BJ (cell line): ENCODE data around the gene NIT1. TPM values are rescaled to one million over a fixed set of nuclear protein-coding genes. Genes with fewer than 3 reads are reported as not detected.

Experiments used
- CTCF ChIA-PET: fragments of 350-600 bp; formaldehyde crosslinking; extraction: SDS; loops from one replicate; lab custom pipeline; 2021; ENCODE audit warnings: antibody characterized with exemption, inconsistent platforms; lab: Yijun Ruan, JAX
- POLR2A ChIA-PET: fragments of 300-600 bp; sonication (Branson Sonifier 250); formaldehyde crosslinking; extraction: SDS; loops from one replicate; lab custom pipeline; 2021; ENCODE audit warnings: antibody characterized with exemption; lab: Charles Lee
- DNase-seq: peaks from one replicate; pipeline ENCODE4 v3.0.0-alpha.2; 2011; ENCODE audit warnings: low read depth
- H3K27me3 ChIP-seq: 2 replicates; pipeline ENCODE4 v1.6.0; 2011; ENCODE audit warnings: low read length; ENCODE audit not compliant: control insufficient read depth, insufficient read depth
- H3K36me3 ChIP-seq: 2 replicates; pipeline ENCODE4 v1.5.1; 2011; ENCODE audit warnings: low read length; ENCODE audit not compliant: control insufficient read depth, insufficient read depth
- H3K4me3 ChIP-seq: 2 replicates; pipeline ENCODE4 v1.5.1; 2011; ENCODE audit warnings: low read depth, mild to moderate bottlenecking, control low read depth, low read length
- polyA plus RNA-seq: library from polyadenylated mRNA; depleted of rRNA; stranded (reverse); fragments of >200 nt; gene quantifications from 2 replicates; pipeline ENCODE4 v1.2.3, GENCODE V29; 2011
- TF ChIP-seq, protein P1 (sequence below): IDR thresholded peaks from 2 replicates; pipeline ENCODE4 v1.5.1; 2011; ENCODE audit warnings: low read depth, mild to moderate bottlenecking, control low read depth, inconsistent platforms, low read length, moderate library complexity; ENCODE audit not compliant: insufficient read depth

NIT1 gene
- polyA plus RNA-seq, 1 experiment: 36.7 TPM

DNA sequence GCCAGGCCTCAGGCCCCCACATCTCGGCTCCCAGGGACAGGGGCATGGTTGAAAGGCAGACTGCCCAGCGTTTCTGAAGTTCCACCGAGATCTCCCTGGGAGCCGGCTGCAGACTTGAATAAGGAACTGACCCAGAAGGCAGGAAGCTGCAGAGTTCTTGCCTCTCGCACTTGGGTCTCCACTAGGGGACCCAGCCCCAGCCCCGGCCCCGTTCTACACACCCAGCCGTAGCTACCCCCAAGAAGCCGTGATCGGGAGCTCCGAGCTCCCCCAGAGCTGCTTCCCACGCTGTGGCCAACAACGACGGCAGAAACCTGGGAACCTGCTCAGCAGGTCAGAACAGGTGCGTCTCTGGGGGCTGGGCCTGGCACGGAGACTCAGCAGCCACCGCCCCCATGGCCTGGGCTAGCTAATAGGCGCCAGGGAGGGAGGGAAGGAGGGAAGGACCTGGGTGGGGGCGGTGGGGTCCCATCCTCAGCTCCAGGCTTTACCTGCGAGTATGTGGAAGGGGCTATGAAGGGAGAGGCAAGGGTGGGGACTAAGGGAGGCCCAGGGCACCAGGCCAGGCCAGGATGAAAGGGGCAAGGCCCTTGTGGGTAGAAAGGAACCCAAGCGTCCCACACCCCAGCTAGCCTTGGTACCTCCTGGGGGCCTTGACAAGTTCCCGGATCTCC is 28.5 kb upstream of the NIT1 start, which contains the start of gene NECTIN4:
TSS of gene NECTIN4 (minus strand) at position 308 of the 674 bp plus-strand sequence. CDS start at position 46, 262 bp downstream.
- POLR2A ChIA-PET: interaction anchor here (0.6 kb wide), 1 partner anchor 46 kb away, joined by 3 read pairs; no protein-coding TSS in a partner anchor
- CTCF ChIA-PET: interaction anchor here (0.8 to 7.5 kb wide), 4 partner anchors 7 to 92 kb away, joined by 3 to 80 read pairs (median 4); partner anchors contain the start of genes KLHDC9 and USF1
- no peaks in the 10 kb centered on the region for H3K27me3 ChIP-seq
- no peaks in the 10 kb centered on the region for H3K36me3 ChIP-seq
- TF ChIP-seq, protein P1, sequence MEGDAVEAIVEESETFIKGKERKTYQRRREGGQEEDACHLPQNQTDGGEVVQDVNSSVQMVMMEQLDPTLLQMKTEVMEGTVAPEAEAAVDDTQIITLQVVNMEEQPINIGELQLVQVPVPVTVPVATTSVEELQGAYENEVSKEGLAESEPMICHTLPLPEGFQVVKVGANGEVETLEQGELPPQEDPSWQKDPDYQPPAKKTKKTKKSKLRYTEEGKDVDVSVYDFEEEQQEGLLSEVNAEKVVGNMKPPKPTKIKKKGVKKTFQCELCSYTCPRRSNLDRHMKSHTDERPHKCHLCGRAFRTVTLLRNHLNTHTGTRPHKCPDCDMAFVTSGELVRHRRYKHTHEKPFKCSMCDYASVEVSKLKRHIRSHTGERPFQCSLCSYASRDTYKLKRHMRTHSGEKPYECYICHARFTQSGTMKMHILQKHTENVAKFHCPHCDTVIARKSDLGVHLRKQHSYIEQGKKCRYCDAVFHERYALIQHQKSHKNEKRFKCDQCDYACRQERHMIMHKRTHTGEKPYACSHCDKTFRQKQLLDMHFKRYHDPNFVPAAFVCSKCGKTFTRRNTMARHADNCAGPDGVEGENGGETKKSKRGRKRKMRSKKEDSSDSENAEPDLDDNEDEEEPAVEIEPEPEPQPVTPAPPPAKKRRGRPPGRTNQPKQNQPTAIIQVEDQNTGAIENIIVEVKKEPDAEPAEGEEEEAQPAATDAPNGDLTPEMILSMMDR: no peak
- H3K4me3 ChIP-seq: no peak within 1 kb of the TSS
- no peak for DNase-seq

DNA sequence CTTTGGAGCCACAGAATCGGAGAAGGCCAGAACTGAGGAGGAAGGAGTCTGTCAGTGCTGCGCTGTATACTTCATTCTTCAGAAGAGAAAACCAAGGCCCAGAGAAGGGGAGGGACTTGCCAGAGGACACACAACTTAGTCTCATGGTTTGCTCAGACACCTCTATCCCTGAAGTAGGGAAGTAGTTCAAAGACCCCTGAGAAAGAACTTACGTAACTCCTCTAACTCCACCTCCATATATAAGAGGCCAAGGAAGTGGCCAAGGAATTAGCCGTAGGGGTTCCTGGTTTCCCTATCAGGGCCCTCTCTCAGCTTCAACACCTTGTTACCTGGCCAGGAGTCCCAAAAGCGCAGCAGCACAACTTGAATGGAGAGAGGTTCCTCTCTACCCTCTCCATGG is 28.0 kb upstream of the NIT1 start:
- TF ChIP-seq, protein P1: no peak
- DNase-seq: no peak
- Histone ChIP-seq H3K27me3 (no peaks in the 10 kb centered on the region), H3K36me3 (no peaks in the 10 kb centered on the region), H3K4me3 (no peak overlapping the region)
- ChIA-PET CTCF (interaction anchor here (1.3 kb wide), 1 partner anchor 48 kb away, joined by 3 read pairs; no protein-coding TSS in a partner anchor), POLR2A (no interaction called here)

DNA sequence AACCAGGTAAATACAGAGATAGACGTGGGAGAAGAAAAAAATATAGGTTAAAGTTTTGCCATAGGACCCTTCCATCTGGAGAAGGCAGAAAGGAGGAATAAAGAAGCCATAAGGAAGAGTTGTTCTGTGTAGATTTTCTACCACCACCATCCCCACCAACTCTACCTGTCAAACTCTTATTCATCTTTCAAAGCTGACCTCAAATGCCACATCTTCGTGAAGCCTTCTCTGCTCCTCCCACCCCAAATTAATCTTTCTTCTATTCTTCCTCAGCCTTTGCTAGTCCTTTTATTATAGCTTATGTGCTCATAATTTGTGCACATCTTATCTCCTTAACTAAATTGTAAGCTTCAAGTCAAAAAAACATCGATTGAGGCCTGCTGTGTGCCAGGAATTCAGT is 27.3 kb upstream of the NIT1 start:
- ChIA-PET POLR2A (interaction anchor here (0.6 kb wide), 1 partner anchor 14 kb away, joined by 3 read pairs; no protein-coding TSS in a partner anchor), CTCF (no interaction called here)
- TF ChIP-seq, protein P1: no peak
- no peaks in the 10 kb centered on the region for H3K36me3 ChIP-seq
- no peak for DNase-seq
- H3K27me3 ChIP-seq: no peaks in the 10 kb centered on the region
- no peak overlapping the region for H3K4me3 ChIP-seq

DNA sequence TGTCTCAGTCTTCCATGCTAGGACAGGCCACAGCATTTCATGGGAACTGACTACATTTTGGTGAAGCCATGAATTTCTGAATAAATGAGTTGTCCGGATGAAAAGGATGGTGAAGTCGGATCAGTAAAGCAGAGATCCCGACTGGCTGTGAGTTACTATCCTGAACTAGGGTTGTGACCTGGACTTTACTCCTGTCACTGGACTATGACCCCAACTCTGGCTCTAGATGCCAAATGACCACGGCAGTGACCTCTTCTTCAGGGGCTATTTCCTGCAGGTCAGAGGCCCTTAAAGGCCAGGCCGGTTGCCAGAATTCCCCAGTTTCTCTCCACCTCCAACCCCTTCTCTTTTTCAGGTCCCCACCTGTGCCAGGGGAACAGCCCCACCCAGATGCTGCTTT is 26.8 kb upstream of the NIT1 start:
- H3K36me3 ChIP-seq: no peaks in the 10 kb centered on the region
- CTCF ChIA-PET: no interaction called here
- POLR2A ChIA-PET: interaction anchor here (0.6 kb wide), 1 partner anchor 13 kb away, joined by 3 read pairs; no protein-coding TSS in a partner anchor
- H3K27me3 ChIP-seq: no peaks in the 10 kb centered on the region
- DNase-seq: no peak
- TF ChIP-seq, protein P1: no peak
- no peak overlapping the region for H3K4me3 ChIP-seq

DNA sequence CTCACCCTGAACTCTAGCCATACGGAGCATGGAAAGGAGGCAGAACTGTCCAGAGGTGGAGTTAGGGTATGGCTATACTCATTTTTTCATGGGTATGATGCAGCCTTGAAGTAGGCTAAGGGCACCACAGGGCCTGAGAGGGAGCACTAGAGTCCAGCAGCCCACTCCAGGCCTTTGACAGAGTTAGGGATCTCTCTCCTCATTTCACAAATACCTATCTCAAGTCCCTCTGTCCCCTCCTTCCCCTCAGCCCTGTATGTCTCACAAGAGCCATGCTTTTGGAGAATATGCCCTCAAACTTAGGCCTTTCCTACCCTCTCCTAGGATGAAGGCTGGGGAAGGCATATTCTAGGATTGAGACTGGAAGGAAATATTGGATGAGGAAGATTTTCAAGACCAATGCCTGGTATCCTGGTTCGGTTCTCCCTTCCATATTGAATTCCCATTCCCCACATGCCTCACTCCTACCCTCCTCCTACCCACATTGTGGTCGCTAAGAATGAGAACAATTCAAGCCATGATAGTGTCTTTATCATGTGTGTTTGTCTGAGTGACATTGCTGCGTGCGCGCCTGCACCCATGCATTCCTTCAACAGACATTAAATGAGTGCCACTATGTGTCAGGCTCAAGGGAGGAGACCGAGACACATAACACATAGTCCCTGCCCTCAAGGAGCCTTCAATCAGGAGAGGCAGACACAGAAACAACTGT is 26.0 kb upstream of the NIT1 start:
- Histone ChIP-seq H3K4me3 (no peak overlapping the region), H3K36me3 (no peaks in the 10 kb centered on the region), H3K27me3 (no peaks in the 10 kb centered on the region)
- ChIA-PET CTCF (interaction anchor here (0.8 to 8.9 kb wide), 2 partner anchors 17 to 46 kb away, joined by 4 to 132 read pairs; partner anchors contain the start of genes ARHGAP30 and USF1), POLR2A (interaction anchor here (0.5 kb wide), 1 partner anchor 71 kb away, joined by 3 read pairs; the partner anchor contains the start of gene F11R)
- TF ChIP-seq, protein P1: no peak
- no peak for DNase-seq
